ENCODE measurements around the gene ME3. TPM values are rescaled to one million over a fixed set of nuclear protein-coding genes. Genes with fewer than 3 reads are reported as not detected.

ME3 gene
- total RNA-seq, 1 experiment from 2014 or later: 83.8 TPM

DNA sequence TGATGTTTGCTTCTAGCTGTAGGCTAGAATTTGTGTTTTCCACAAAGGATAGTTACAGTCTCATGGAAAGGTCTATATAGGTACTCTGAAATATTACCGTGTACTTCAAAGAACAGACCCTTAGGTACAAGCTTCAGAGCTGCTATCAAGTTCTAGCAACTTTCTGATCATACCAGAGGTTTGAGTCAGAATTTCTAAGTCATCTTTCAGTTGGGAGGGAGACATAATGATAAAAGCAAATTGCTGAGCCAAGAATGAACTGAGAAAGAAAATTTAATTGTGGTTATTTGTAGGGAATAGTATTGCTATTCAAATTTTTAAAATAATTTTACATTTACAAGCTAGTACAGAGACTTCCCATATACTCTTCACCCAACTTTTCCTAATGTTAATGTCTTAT, 19.9 kb upstream of the ME3 start:
- DNase-seq (peak; percentile 14), ATAC-seq (no peak)
- H3K4me1 ChIP-seq (ENCODE audit: insufficient read depth, low read length): peaks cover 42% of the 10 kb centered on the region
- H3K27ac ChIP-seq (ENCODE audit: low read length): no peak overlapping the region
- H3K9me3 ChIP-seq (ENCODE audit: low read length): no peaks in the 10 kb centered on the region
- POLR2A ChIA-PET (ENCODE audit: unreplicated experiment): no interaction called here
- CTCF ChIA-PET: no interaction called here
- no peak overlapping the region for H3K4me3 ChIP-seq (ENCODE audit: low read length)
- H3K27me3 ChIP-seq (ENCODE audit: low read length): no peaks in the 10 kb centered on the region
- intact Hi-C loops (cut with micrococcal nuclease): loop anchor here (5.0 kb wide), 1 partner anchor 50 kb away; no protein-coding TSS in a partner anchor
- H3K9me2 ChIP-seq (replicated peaks; ENCODE audit: low read length): no peaks in the 10 kb centered on the region
- H3F3A ChIP-seq (ENCODE audit: low read length, unreplicated experiment): no peaks in the 10 kb centered on the region
- no peak overlapping the region for H2AFZ ChIP-seq (ENCODE audit: low read length)
- BruUV-seq (replicated peaks): no TSS peak
- H3K4me2 ChIP-seq (ENCODE audit: low read length): no peak overlapping the region
- no peaks in the 10 kb centered on the region for H3K36me3 ChIP-seq (ENCODE audit: low read depth, low read length)
- no peak overlapping the region for H3K9ac ChIP-seq (ENCODE audit: low read length)
- H3K79me2 ChIP-seq (ENCODE audit: low read length): no peaks in the 10 kb centered on the region
- no peaks in the 10 kb centered on the region for H4K20me1 ChIP-seq (ENCODE audit: low read length)
- TF ChIP-seq EZH2 (IDR thresholded peaks at IDR 0.05; ENCODE audit: low read length, unreplicated experiment): no peak
- TF ChIP-seq, protein P1, sequence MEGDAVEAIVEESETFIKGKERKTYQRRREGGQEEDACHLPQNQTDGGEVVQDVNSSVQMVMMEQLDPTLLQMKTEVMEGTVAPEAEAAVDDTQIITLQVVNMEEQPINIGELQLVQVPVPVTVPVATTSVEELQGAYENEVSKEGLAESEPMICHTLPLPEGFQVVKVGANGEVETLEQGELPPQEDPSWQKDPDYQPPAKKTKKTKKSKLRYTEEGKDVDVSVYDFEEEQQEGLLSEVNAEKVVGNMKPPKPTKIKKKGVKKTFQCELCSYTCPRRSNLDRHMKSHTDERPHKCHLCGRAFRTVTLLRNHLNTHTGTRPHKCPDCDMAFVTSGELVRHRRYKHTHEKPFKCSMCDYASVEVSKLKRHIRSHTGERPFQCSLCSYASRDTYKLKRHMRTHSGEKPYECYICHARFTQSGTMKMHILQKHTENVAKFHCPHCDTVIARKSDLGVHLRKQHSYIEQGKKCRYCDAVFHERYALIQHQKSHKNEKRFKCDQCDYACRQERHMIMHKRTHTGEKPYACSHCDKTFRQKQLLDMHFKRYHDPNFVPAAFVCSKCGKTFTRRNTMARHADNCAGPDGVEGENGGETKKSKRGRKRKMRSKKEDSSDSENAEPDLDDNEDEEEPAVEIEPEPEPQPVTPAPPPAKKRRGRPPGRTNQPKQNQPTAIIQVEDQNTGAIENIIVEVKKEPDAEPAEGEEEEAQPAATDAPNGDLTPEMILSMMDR (conservative IDR thresholded peaks at IDR 0.05; ENCODE audit: low read depth, low read length): no peak
- TF ChIP-seq EZH2phosphoT487 (IDR thresholded peaks at IDR 0.05; ENCODE audit: borderline replicate concordance, low read length): no peak

DNA sequence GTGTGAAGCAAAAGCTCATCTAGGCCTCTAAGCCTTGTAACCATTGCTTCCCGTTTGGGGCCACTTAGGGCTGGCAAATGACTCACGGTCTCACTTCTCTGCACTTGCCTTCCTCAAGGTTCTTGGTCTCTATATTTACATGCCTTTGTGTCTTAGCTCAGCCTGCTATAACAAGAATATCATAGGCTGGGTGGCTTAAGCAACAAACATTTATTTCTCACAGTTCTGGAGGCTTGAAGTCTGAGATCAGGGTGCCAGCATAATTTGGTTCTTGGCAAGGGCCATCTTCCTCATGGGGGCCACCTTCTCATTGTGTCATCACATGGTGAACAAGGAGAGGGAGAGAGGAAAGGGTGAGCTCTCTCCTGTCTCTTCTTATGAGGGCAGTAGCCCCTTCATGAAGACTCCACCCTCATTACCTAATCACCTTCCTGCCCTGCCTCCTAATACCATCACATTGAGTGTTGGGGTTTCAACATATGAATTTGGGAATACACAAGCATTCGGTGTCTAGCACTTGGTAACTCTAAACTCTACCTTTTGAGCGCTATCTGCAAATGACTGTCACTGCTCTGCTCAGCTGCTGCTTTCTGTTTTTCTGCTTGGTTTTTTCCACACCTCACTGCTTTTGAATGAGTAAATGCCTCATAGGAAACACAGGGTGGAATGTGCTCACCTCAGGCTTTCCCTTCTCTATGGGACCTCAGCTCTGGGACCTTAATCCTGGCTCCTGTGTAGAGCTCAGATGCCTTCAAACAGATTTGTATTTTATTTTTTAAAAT, 16.2 kb upstream of the ME3 start:
- ChIA-PET CTCF (no interaction called here), POLR2A (ENCODE audit: unreplicated experiment) (no interaction called here)
- no peak overlapping the region for H3K4me2 ChIP-seq (ENCODE audit: low read length)
- TF ChIP-seq EZH2phosphoT487 (IDR thresholded peaks at IDR 0.05; ENCODE audit: borderline replicate concordance, low read length) (no peak), EZH2 (IDR thresholded peaks at IDR 0.05; ENCODE audit: low read length, unreplicated experiment) (no peak)
- TF ChIP-seq, protein P1 (conservative IDR thresholded peaks at IDR 0.05; ENCODE audit: low read depth, low read length): no peak
- H3K27me3 ChIP-seq (ENCODE audit: low read length): no peaks in the 10 kb centered on the region
- H3K9ac ChIP-seq (ENCODE audit: low read length): no peak overlapping the region
- H3K9me3 ChIP-seq (ENCODE audit: low read length): no peaks in the 10 kb centered on the region
- no peak overlapping the region for H2AFZ ChIP-seq (ENCODE audit: low read length)
- no peaks in the 10 kb centered on the region for H3K36me3 ChIP-seq (ENCODE audit: low read depth, low read length)
- no peaks in the 10 kb centered on the region for H4K20me1 ChIP-seq (ENCODE audit: low read length)
- no TSS peak for BruUV-seq (replicated peaks)
- no peaks in the 10 kb centered on the region for H3K79me2 ChIP-seq (ENCODE audit: low read length)
- intact Hi-C loops (cut with micrococcal nuclease): no loop called here
- no peaks in the 10 kb centered on the region for H3K9me2 ChIP-seq (replicated peaks; ENCODE audit: low read length)
- ATAC-seq (no peak), DNase-seq (no peak)
- H3K27ac ChIP-seq (ENCODE audit: low read length): no peak overlapping the region
- no peak overlapping the region for H3K4me3 ChIP-seq (ENCODE audit: low read length)
- no peaks in the 10 kb centered on the region for H3F3A ChIP-seq (ENCODE audit: low read length, unreplicated experiment)
- peaks cover 10% of the 10 kb centered on the region for H3K4me1 ChIP-seq (ENCODE audit: insufficient read depth, low read length)

DNA sequence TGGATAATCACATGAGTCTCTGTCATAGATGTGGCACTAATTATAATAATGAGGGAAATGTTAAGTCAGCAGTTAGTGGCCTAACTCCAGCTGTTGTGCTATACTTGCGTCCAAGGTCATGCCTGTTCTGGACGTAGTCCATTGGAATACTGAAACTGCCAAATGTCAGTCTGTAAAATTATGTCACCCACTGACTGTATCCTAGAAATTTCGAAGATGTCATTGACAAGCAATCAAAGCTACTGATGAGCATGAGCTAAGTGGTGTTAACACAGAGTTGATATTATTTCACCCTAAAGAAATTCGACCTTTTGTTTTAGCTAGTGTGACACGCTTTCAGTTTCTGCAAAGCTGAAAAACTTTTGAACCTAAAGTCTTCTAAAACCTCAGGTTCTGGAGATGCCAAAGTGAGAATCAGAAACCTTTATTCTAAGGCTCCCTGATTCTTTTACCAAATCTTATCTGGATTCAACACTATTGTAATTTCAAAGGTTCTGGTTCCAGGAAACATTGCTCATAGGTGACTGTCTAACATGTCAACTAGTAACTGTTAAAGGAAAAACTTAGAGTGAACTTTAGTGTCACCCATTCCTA, 14.9 kb upstream of the ME3 start:
- no peak overlapping the region for H3K9ac ChIP-seq (ENCODE audit: low read length)
- no peaks in the 10 kb centered on the region for H3F3A ChIP-seq (ENCODE audit: low read length, unreplicated experiment)
- DNase-seq: no peak
- no peaks in the 10 kb centered on the region for H3K9me2 ChIP-seq (replicated peaks; ENCODE audit: low read length)
- H2AFZ ChIP-seq (ENCODE audit: low read length): no peak overlapping the region
- no peak for ATAC-seq
- no peaks in the 10 kb centered on the region for H3K27me3 ChIP-seq (ENCODE audit: low read length)
- no peak overlapping the region for H3K4me3 ChIP-seq (ENCODE audit: low read length)
- H3K9me3 ChIP-seq (ENCODE audit: low read length): no peaks in the 10 kb centered on the region
- peaks cover 3% of the 10 kb centered on the region; the same call in 1 of the 2 replicates for H3K4me1 ChIP-seq (ENCODE audit: insufficient read depth, low read length)
- H4K20me1 ChIP-seq (ENCODE audit: low read length): no peaks in the 10 kb centered on the region
- ChIA-PET POLR2A (ENCODE audit: unreplicated experiment) (no interaction called here), CTCF (no interaction called here)
- intact Hi-C loops (cut with micrococcal nuclease): no loop called here
- H3K27ac ChIP-seq (ENCODE audit: low read length): no peak overlapping the region
- no peaks in the 10 kb centered on the region for H3K79me2 ChIP-seq (ENCODE audit: low read length)
- TF ChIP-seq EZH2phosphoT487 (IDR thresholded peaks at IDR 0.05; ENCODE audit: borderline replicate concordance, low read length) (no peak), EZH2 (IDR thresholded peaks at IDR 0.05; ENCODE audit: low read length, unreplicated experiment) (no peak)
- TF ChIP-seq, protein P1 (conservative IDR thresholded peaks at IDR 0.05; ENCODE audit: low read depth, low read length): no peak
- no TSS peak for BruUV-seq (replicated peaks)
- no peaks in the 10 kb centered on the region for H3K36me3 ChIP-seq (ENCODE audit: low read depth, low read length)
- no peak overlapping the region for H3K4me2 ChIP-seq (ENCODE audit: low read length)
